KBM-7 (cell line): ENCODE data around the gene MACROH2A1.
A peak's percentile ranks its signal among the peaks of the same experiment; 100 is the strongest.

Experiments used
- DNase-seq: peaks from one replicate; pipeline ENCODE4 v3.0.0-alpha.2; 2015
- in situ Hi-C: fragments of 300-500 bp; cut with MboI; formaldehyde crosslinking; loops from 2 replicates; pipeline ENCODE4 v1.14.3; 2020; ENCODE audit warnings: low sequenced_read_pairs, low pct_unique_long_range_greater_than_20kb, mixed read lengths

The MACROH2A1 gene

DNA sequence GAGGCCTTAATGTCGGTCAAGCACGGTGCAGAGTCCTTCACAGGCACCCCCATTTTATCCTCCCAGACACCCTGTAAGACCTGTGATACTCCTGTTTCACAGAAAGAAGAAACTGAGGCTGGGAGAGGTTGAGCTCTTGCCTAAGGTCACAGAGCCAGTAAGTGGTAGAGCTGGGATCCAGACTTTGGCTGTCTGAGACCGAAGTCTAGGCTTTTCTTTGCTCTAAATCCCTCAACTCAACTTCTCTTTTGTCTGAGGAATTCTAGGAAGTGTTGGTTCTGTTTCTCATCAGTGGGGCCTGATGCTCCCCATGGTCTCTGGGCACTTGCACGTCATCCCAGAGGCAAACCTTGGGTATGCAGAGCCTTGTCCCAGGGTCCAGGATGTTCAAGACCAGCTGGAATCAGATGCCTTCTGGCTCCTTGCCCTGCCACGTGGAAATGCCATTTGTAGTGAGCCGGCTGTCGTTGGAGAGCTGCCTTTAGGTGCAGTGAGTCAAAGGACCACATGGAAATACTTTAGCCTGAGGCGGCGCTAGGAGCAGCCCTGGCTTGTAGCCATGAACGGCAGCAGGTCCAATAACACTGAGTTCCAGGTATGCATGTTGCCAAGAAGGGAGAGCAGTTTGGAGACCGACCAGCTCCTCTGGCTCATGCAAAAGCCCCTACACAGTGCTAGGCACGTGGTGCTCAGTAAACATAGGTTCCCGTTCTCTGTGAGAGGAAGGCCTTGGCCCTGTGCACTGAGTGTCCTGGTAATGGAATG, 38.9 kb upstream of the MACROH2A1 start:
- no peak for DNase-seq
- in situ Hi-C loops: no loop called here

DNA sequence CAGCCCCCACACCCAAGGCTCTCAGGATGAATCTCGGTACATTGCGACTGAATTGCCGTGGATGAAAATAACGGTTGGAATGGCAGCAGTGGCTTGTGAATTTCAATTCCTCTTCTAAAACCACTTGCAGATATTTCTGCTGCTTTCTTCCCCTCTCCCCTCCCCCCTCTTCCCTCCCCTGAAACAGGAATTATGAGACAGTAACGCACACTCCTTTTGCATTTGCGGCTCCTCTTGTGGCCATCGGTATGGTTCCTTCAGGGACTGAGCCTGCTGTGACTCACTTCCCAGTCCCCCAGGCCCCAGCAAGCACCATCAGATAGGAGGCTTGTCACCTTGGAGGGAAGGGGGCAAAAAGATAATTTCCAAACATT, 38.4 kb upstream of the MACROH2A1 start:
- in situ Hi-C loops: no loop called here
- DNase-seq: peak; percentile 78

DNA sequence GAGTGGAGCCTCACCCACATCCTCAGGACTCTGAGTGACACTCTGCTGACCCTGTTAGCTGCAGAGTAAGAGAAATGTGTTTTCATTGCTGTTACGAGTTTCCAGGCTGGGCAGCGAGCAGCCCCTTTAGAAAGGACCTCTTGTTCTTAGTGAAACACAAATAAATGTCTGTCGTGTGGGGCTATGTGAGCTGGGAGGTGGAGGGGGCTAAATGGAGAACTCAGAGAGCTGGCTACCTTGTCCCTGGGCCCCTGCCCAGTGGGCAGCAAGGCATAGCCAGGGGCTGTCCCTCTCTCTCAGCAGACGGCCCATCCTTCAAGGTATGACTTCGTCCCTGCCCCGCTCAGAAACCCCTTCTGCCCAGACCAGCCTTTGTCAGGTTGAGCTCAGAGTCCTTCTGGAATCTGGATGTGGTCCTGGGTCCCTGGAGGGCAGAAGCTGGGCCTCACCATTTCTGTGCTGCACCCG, 38.0 kb upstream of the MACROH2A1 start:
- DNase-seq: no peak
- in situ Hi-C loops: no loop called here

DNA sequence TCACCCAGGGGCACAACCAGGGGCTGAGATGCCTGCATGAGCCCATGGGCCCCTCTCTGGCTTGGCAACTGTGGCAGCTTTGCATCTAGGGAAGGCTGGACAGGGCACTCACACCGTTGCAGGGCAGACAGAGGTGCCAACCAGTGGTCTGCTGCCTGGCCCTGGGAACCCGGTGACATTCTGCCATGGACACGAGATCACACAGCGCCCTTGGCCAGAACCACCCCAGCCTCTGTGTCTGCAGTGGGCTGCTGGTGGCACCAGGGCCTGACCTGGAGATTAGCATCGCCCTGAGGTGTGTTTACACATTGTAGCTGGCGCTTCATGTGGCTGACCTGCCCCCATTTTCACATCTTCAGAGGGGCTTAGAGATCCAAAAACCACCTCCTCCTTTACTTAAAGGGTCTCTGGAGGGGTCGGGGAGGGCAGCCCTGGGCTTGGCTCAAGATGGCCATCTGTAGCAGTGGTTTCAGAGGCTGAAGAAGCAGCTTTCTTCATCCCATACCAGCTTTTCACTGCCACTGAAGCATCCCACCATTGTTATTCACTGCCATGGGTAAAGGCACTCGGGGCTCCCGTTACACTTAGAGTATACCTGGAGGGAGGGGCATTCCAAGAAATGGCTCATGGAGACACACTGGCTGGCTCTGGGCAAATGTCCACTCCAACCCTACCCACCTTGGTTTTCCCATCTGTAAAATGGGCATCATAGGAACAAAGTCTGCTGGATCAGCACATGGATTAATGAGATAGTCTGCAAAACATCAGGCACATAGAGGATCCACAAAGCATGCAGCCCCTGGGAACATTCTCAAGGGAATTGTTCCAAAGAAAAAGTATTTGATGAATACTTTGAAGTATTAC, 36.7 kb upstream of the MACROH2A1 start:
- no peak for DNase-seq
- in situ Hi-C loops: no loop called here

DNA sequence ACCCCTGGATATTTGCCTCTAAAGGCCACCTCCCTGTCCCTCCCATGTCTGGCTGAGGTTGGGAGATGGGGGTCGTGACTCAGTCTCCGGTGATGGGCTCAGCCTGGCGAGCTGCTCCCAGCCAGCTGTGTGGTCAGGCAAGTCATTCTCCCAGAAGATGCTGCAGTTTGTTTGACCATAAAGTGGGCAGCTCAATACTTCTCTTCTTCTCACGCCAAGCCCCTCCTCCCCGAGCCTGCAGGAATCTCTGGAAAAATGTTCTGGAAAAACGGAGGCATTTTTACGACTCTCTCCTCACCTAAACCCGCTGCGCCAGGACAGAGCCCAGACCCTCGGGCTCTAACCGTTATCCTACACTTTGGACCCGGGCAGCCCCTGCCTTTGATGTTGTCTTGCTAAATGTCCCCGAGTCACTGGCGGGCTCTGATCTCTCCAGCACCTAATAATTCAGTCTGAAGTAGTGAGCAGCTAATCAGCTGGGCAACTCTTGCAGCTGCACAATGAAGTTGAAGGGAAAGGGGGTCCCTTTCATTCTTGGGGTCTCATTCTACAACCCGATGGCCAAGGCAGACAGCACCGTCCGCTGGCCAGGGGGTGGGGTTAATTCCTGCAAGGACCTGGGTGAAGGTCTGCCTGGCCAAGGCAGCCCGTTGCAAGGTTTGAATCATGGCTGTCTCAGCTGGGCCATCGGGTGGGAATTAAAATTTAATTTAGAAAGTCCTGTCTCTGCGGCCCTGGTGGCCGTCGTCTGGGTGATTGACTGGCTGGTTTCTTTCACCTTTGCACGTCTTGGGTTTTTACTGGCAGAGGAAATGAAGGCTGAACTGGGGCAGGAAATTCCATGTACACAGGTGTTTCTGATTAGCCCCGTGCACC, 35.8 kb upstream of the MACROH2A1 start:
- in situ Hi-C loops: no loop called here

DNA sequence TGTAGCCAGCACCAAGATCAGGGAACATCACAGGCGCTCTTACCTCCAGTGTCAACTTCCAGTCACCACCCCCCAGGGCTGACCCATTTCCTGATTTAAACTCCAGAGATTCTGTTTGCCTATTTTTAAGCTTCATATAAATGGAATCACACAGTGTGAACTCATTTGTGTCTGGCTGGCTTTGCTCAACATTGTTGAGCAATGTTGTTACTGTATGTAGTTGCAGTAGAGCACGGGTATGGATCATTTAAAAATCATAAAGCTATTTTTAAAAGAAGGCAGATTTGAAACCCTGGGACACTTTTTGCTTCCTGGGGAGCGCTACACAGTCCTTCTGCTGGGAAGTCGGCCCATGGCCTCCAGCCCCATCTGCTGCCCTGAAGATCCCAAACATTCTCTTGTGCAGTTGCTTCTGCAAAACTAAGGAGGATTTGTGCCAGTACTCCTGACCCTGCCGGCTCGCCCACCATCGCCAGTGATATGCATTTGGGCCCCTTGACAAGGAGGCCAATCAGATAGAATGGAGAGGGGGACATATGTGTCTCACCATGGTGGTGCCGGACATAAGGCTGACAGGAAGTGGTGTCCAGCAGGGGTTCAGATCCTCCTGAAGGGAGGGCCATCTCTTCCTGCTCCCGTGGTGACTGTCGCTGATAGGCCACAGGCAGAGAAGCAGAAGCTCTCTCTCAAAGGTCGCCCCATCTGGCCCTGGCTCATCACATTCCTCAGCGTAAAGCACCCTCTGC, 34.8 kb upstream of the MACROH2A1 start:
- peak; percentile 43 for DNase-seq
- in situ Hi-C loops: no loop called here

More for the DNA sequence above, 35.8 kb upstream of the MACROH2A1 start:
- DNase-seq: no peak

DNA sequence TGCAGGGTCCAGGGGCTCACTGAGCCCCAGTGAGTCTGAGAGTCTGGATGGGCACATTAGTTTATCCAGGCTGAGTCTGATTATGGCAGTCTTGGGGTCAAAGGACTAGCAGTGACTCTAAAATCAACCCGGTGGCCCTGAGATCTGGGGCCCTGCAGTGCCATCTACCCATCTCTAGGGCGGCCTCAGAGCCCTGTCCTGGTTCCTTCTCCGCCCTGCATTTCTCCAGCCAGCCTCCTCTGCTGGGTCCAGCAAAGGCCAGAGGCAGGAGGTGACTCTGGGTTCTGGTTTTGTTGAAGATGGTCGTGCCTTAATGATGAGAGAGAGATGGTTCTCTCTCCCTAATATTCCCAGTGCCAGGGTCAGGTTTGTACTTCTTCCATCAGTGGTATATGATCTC, 33.1 kb upstream of the MACROH2A1 start:
- in situ Hi-C loops: no loop called here
- DNase-seq: no peak

DNA sequence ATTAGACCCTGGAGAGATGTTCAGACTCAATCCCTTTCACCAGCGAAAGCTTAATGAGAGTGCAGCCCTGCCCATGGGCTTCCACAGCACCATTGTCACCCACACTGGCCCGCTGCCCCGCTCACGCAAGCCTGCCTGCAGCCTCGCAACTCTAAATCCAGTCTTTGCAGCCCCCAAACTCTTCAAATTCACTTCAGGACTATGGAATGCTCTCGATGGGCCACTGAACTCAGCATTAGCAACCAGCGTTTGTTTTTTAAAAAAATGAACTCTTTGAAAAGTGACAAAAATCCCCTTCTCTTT, 31.1 kb upstream of the MACROH2A1 start:
- in situ Hi-C loops: no loop called here
- no peak for DNase-seq

DNA sequence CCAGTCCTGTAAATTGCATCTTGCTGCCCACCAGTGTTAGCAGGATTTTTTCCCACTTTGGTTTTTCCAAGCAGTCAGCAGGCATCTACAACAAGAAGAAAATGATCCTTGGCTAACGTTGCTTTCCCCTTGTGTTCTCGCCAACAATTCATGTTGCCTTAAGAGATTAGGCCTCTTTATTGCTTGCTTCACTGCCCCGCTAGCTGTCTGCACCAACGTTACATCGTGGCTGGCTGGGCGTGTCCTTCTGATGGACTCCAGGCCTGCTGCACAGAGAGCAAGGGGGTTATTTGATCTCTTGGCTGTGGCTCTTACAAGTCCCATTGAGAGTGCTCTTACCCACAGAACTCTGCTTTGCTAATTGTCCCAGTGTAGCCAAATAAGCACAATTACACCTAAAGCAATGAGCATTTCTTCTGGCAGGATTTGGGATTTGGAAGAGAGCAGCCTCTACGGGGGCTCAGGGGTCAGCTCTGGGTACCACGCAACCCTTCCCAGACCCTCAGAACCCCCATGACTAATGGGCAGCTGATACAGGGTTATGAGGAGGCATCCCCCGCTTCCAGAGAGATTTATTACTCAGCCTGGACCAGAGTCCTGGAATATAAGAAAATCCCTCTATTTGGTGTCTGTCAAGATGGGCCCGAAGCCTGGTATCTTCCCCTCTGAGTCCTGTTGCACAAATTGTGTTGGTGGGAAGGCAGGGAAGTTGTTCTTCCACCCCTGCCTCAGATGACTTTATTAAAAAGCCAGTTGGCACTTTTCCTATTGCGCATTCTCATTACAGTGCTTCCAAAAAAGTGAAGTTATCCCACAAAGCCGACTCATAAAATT, 30.5 kb upstream of the MACROH2A1 start:
- in situ Hi-C loops: no loop called here
- no peak for DNase-seq

DNA sequence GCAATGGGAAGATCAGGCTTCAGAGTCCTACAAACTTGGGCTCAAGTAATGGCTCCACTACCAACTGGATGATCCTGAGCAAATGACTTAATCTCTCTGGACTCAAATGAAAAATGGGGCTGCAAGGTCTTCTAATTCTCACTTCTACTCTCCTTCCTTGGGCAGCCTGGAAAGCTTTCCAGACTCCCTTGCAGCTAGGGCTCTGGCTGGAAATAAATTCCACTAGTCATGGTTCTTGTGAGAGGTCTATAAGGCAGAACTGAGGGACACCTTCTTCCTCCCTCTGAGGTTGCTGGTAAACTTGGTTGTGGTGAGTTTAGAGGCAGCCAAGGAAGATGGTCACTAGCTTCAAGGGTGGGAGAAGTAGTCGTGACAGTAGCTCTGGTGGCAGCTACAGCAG, 29.6 kb upstream of the MACROH2A1 start:
- in situ Hi-C loops: no loop called here
- no peak for DNase-seq

DNA sequence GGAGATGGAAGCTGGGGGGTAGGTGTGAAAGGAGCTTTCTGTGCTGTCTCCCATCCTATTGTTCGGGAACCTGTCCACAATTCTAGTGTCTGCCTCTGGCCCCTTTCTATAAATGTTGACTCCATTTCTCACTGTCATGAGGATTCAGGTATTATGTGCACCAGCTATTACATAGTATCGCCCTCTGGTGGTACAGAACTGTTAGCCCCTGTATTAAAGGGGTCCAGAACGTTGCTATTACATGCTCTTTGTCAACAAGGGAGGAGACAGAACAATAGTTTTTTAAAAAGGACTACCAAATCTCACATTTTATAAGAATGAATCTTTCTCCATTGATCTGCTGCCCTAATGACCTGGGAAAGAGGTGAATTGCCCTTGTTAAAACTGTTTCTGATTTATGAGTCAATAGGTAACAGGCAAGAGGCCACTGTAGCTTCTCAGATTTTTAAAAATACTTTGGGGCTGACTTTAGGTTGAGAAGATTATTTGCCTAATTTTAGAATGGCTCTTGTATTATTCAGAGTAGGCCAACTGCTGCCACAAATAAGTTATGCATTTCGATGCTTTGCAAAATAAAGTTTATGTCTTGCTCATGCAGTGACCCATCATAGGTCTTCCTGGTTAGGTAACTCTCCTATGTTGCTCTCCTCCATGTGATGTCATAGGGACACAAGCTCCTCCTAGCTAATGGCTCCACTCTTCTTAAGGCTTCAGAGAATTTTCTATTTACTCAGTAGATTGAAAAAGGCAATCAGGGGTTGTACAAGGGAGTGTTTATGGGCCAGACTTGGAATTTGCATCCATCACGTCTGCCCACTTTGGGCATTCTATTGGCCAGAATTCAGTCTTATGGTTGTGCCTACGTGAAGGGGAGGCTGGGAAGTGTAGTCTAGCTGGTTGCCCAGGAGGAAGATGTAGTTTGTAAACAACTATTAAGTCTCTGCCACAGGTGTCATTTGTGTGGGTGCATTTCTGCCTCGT, 27.4 kb upstream of the MACROH2A1 start:
- in situ Hi-C loops: no loop called here
- DNase-seq: peak; percentile 85

DNA sequence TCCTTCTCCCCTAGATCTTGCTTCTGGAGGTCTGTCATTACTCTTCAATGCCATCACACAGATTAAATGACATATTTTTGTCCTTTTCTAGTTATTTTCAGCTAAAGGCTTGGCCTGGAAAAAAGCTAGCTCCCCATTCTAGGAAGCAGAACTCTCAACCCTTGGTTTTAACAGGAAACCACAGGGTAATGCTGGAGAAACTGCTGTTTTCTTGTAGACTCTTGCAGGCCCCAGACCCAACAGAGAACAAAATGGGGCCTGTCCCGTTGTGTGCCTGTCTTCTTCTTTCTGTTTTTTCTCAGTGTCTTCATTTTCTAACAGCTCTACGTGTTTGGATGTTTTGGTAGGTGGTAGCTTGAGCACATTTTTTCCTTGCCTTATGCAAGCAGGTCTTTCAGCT, 26.6 kb upstream of the MACROH2A1 start:
- DNase-seq: peak; percentile 86
- in situ Hi-C loops: no loop called here

DNA sequence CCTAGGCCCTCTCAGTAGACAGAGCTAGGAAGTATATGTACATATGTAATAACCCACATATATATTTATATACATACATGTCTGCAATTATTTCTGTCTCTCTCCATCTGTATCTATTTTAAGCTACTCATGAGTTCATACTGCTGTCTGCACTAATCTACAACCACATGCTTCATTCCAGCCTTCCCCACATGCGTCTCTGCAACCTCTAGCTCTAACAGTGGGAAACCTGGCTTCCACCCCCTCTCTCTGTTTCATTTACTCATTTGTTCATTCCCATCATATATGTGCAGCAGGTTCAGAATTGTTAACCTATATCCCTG, 24.8 kb upstream of the MACROH2A1 start:
- in situ Hi-C loops: no loop called here
- no peak for DNase-seq

DNA sequence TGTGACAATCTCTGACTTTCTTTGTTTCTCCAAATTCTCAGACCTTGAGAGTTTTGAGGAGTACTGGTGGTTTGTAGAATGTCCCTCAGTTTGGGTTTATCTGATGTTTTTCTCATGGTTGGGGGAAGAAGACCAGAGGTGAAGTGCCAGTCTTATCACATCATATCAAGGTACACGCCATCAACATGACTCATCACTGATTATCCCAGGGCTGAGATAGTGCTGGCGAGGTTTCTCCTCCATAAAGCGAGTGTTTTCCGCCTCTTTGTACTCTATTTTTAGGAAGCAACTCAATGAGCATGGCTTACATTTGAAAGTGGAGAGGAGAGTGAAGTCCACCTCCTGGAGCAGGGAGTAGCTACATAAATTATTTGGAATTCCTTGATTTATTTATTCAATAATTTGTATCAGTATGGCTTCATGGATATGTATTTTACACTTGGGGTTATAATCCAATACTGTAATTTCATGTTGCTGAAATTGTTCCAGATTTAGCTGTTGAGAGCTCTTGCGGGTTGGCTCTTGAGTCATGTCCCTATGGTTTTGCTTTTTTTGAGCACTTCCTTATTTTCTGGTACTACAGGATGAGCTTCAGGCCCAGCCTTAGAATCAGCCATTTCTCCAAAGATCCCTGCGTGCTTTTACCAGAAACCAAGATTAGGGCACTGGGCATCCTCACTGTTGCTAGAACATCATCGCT, 24.3 kb upstream of the MACROH2A1 start:
- in situ Hi-C loops: no loop called here
- peak; percentile 82 for DNase-seq

DNA sequence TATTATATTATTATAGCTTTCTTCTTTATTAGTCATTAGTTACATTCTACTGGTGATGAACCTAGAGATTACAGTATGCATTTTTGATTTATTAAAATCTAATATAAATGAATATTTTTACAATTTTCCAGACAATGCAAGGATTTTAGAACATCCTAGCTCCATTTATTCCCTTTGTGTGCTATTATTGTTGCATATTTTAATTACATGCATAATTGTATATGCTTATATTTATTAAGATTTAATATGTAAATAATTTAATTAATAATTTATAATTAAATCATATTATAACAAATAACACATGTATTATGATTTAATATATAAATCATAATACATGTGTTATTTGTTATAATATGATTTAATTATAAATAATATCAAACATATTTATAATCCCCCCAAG, 23.4 kb upstream of the MACROH2A1 start:
- in situ Hi-C loops: no loop called here
- no peak for DNase-seq

DNA sequence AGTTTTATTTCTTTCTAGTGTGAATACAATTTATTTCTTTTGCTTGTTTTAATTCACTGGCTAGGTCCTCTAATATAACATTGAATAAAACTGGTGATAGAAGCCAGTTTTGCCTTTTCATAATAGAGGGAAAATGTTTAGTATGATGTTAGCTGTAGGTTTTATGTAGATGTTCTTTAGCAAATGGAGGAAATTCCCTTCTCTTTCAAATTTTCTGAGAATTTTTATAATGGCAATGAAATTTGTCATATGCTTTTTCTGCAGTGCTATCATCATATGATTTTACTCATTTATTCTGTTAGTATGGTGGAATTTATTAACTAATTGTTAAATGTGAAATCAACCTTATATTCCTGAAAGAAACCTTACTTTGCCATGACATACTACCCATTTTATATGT, 18.1 kb upstream of the MACROH2A1 start:
- no peak for DNase-seq
- in situ Hi-C loops: no loop called here

DNA sequence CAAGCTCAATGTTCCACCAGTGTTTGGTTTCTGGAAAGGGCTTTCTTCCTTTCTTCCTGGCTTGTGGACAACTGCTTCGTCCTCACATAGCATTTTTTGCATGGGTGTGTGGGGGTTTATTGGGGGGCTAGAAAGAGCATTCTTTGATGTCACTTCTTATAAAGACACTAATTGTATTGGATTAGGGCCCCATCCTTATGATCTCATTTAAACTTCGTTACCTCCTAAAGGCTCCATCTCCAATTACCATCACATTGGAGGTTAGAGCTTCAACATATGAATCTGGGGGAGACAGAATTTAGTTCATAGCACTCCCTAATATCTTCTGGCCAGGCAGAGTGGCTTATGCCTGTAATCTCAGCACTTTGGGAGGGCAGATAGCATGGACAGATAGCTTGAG, 6.1 kb upstream of the MACROH2A1 start:
- in situ Hi-C loops: no loop called here
- DNase-seq: no peak
